Kidney (tissue), 14 donors: ENCODE data around the gene MSI2. TPM values are rescaled to one million over a fixed set of nuclear protein-coding genes. Genes with fewer than 3 reads are reported as not detected.

Experiments used
- DNase-seq, 5 donors: peaks; one replicate each; pipeline ENCODE4 v3.0.0-alpha.2; 2013 to 2020
- FAIRE-seq: peaks from 2 replicates; lab custom pipeline; 2012; peaks lifted over from hg19 to GRCh38; lab: Jason Lieb, UNC
- H3K27ac ChIP-seq, 2 donors: one replicate each; pipeline ENCODE4 v1.7.0; 2013; ENCODE audit warnings: low read depth in 2 of 2, low read length in 2 of 2, inconsistent platforms in 1 of 2
- H3K27me3 ChIP-seq: one replicate; pipeline ENCODE4 v1.7.1; 2013; ENCODE audit warnings: low read length, inconsistent platforms; ENCODE audit not compliant: control insufficient read depth, insufficient read depth
- H3K36me3 ChIP-seq, 3 donors: one replicate each; pipeline versions ENCODE4 v1.7.0 to v1.7.1; 2013; ENCODE audit warnings: low read length in 3 of 3, control low read depth in 1 of 3, inconsistent platforms in 1 of 3; ENCODE audit not compliant: insufficient read depth in 3 of 3, control insufficient read depth in 2 of 3
- H3K4me1 ChIP-seq, 3 donors: one replicate each; pipeline versions ENCODE4 v1.7.0 to v1.7.1; 2013; ENCODE audit warnings: low read length in 3 of 3, inconsistent platforms in 1 of 3, low read depth in 1 of 3; ENCODE audit not compliant: control insufficient read depth in 2 of 3, insufficient read depth in 2 of 3
- H3K4me3 ChIP-seq, 3 donors: one replicate each; pipeline versions ENCODE4 v1.7.0 to v1.8.1; 2013; ENCODE audit warnings: low read length in 3 of 3, control low read depth in 1 of 3, inconsistent platforms in 1 of 3
- H3K9ac ChIP-seq, 3 donors: one replicate each; pipeline versions ENCODE4 v1.7.0 to v1.7.1; 2013; ENCODE audit warnings: low read length in 3 of 3, control low read depth in 1 of 3, inconsistent platforms in 1 of 3
- H3K9me3 ChIP-seq, 3 donors: one replicate each; pipeline versions ENCODE4 v1.7.0 to v1.7.1; 2013; ENCODE audit warnings: low read length in 3 of 3, control low read depth in 1 of 3, inconsistent platforms in 1 of 3; ENCODE audit not compliant: control insufficient read depth in 2 of 3, insufficient read depth in 1 of 3
- CTCF ChIP-seq: IDR thresholded peaks from 3 replicates; pipeline ENCODE4 v1.5.1; 2012; ENCODE audit warnings: mild to moderate bottlenecking, moderate library complexity, borderline replicate concordance; ENCODE audit not compliant: insufficient read depth; ENCODE audit errors: extremely low read depth
- intact Hi-C: fragments of 100-400 bp; cut with DNase I; formaldehyde crosslinking; loops from one replicate; pipeline ENCODE4 v1.11.1; 2022
- polyA plus RNA-seq: library from polyadenylated mRNA; stranded (reverse); fragments of 350-450 nt; fragmentation: Illumina TruSeq; extraction: RNeasy Lipid Tissue Mini Kit (QIAGEN cat#74804); gene quantifications from one replicate; pipeline ENCODE4 v1.2.3, GENCODE V29; 2014; ENCODE audit warnings: low read depth, low replicate concordance; ENCODE audit not compliant: insufficient read depth
- total RNA-seq: library from RNA; stranded (reverse); fragmentation: NEBNext Ultra II Directional; extraction: Animal tissue kit (Norgen Biotek cat#: 25700); gene quantifications from one replicate; pipeline ENCODE4 v1.2.1, GENCODE V29; 2021
- donor health status: control.
- donor health status: control.
- donor health status: control.
- donor health status: control.
- donor health status: control.
- donor health status: DM: yes; HTN: yes; CAD: no.
- donor health status: Normal renal cell carcinoma (clear cell type).

Gene MSI2
- total and polyA plus RNA-seq, 2 donors from 2014 or later, result 69.2 to 151 TPM

GRCh38 chr17:57355090-57355859 is 99.0 kb downstream of the MSI2 start:
- Histone ChIP-seq H3K9ac (no peak overlapping the region), H3K4me3 (no peak overlapping the region), H3K36me3 (peaks cover 0 to 2% (median 0%) of the 10 kb centered on the region in 3 donors), H3K27me3 (no peaks in the 10 kb centered on the region), H3K9me3 (no peaks in the 10 kb centered on the region), H3K4me1 (peaks cover 4 to 49% (median 43%) of the 10 kb centered on the region in 3 donors), H3K27ac (peak overlapping the region in 1 of 2 donors; percentile 96)
- FAIRE-seq (no peak), DNase-seq (no peak)
- TF ChIP-seq CTCF, result no peak
- intact Hi-C loops, result no loop called here

- Histone ChIP-seq H3K27ac (peak overlapping the region; percentile 94 to 96), H3K4me1 (peaks cover 4 to 48% (median 39%) of the 10 kb centered on the region in 3 donors), H3K27me3 (no peaks in the 10 kb centered on the region), H3K36me3 (peaks cover 0 to 2% (median 0%) of the 10 kb centered on the region in 3 donors), H3K9ac (peak overlapping the region in 1 of 3 donors; percentile 81), H3K4me3 (peak overlapping the region in 1 of 3 donors; percentile 21), H3K9me3 (no peaks in the 10 kb centered on the region)
- no peak for TF ChIP-seq CTCF
- intact Hi-C loops, result no loop called here
- no peak for DNase-seq
- no peak for FAIRE-seq
These were observed 99.9 kb downstream of the MSI2 start for GRCh38 chr17:57356153-57356718.

GRCh38 chr17:57356719-57357391 is 100.5 kb downstream of the MSI2 start:
- no peak for TF ChIP-seq CTCF
- DNase-seq (peak in 3 of 5 donors; percentile 35 to 57 (median 49)), FAIRE-seq (no peak)
- Histone ChIP-seq H3K4me3 (peak overlapping the region in 2 of 3 donors; percentile 21 to 42), H3K9ac (peak overlapping the region in 2 of 3 donors; percentile 58 to 81), H3K27me3 (no peaks in the 10 kb centered on the region), H3K36me3 (peaks cover 0 to 2% (median 0%) of the 10 kb centered on the region in 3 donors), H3K27ac (peak overlapping the region; percentile 94 to 96), H3K4me1 (peaks cover 4 to 48% (median 39%) of the 10 kb centered on the region in 3 donors), H3K9me3 (no peaks in the 10 kb centered on the region)
- intact Hi-C loops, result no loop called here
